NOMO-1 treated with dmso at 0.1 percent for 144 hours (cell line): Measurements from ENCODE around the gene EEF2K.
"Not testable (repeated sequence)": the region's sequence is repeated elsewhere in the genome, so short reads cannot be mapped to it uniquely, and the experiment has no call there.

Experiments
- DNase-seq: peaks from one replicate; lab custom pipeline; 2025; ENCODE audit not compliant: unreplicated experiment; lab: John Stamatoyannopoulos, UW

EEF2K gene

GRCh38 chr16:22189473-22190080 is 16.5 kb upstream of the EEF2K start:
- no peak for DNase-seq

- peak; percentile 100 for DNase-seq
These were observed 15.8 kb upstream of the EEF2K start for GRCh38 chr16:22190081-22190775.

DNA sequence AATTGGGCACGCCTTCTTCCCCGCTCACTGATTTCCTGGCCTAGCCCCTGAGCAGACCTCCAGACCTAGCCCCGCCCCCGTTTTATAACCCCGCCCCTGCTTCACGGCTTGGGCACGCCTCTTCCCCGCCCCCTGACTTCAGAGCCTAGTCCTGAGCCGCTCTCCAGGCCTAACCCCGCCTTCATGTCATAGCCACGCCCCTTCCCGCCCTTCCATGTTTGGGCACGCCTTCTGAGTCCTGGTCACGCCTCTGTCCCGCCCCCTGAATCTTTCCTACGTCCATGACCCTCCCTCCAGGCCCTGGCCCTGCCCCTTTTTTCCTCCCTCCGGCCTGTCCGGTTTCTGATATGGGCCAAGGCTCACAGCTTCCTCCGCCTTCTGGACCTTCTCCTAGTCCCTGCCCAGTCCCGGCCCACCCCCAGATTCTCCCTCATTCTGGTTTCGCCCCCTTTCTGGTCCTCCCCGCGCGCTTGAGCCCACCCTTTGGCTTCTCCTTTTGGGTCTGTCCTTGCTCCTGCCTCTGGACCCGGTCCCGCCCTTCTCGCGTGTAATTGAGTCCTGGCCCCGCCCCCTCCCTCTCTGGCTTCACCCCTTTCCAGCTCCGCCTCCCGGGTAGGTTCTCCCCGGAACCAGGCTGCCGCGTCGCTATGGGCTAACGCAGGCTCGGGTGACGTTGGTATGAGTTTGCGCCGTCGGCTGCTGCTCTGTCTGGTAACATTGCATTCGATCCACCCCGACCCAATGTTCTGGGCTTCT is 15.1 kb upstream of the EEF2K start:
- peak; percentile 100 for DNase-seq

- no peak for DNase-seq
These were observed 14.4 kb upstream of the EEF2K start for GRCh38 chr16:22191532-22192260.

- DNase-seq: peak; percentile 84
These were observed 13.6 kb upstream of the EEF2K start for GRCh38 chr16:22192261-22193062.

DNA sequence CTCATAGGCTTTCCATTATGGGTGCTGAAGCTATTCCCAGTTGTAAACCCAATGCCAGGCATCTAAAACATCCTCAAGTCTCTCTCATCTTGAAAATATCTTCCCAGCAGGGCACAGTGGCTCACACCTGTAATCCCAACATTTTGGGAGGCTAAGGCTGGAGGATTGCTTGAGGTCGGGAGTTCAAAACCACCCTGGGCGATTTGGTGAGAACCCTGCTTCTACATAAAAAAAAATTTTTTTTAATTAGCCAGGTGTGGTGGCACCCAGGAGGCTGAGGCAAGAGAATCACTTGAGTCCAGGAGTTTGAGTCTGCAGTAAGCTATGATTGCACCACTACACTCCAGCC is 13.0 kb upstream of the EEF2K start:
- DNase-seq: no peak

DNA sequence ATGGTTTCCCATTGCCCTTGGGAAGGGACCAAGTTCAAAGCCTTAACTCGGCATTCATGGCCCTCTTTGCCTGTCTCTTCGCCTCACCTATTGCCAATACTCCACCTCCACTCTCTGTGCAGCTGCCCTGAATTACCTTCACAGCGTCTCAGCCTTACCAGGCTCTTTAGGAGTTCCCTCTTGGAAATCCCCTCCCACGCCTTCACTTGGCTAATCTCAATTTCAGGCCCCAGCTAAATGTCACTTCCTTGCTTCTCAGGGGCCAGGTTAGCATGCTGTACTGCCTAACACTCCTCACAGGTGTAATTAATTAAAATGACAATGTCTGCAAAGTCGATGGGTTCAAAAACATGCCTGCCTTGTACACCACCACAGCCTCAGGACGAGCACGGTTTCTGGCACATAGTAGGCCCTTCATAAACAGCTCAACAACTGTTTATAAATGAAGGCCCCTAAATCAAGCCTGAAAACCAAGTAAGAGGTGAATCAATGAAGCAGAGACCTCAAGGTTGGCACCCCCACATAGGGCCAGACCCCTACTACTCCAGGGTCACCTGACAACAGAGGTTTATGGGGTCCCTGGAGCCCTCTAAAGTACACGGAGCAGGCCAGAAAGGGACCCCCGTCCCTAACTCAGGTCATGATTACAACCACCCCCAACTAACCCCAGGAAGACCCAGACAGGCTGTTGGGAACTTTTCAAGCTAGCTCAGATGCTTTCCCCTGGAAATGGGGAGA is 11.2 kb upstream of the EEF2K start:
- no peak for DNase-seq

- DNase-seq: no peak
These were observed 10.7 kb upstream of the EEF2K start for GRCh38 chr16:22195445-22195694.

DNA sequence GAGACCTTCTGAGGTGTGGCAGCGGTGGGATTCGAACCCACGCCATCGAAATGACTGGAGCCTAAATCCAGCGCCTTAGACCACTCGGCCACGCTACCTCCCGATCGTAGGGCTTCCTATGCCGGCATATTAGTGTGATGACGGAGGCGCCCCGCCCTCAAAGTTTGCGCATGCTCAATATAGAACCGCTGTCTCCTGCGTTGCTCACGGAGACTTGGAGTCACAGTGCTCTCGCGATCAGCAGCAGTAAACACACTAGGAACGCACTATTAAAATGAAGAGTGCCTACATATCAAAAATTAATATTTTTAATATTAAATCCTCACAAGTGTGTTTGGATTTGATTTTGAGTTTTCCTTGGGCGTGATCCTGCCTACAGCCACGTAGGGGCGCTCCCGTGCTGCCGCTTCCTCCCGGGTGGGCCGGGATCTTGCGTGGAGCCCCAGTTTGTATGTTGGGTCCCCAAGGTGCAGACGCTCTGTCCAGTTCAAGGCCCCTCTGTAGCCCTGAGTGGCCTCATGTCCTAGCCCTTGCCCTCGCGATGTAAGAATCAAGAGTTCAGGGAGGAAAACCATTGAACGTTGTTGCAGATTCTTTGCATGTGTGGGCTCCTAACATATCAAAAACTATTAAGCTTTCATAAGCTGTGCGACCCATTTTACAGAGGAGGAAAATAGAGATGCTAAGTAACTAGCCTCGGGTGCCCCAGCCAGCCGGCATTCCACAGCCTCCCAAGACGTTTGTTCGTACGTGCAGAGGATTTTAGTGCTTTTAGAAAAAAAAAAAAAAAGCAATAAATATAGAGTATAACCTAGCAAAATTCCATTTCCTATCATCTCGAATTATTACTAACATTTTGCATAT is 10.2 kb upstream of the EEF2K start:
- DNase-seq: peak; percentile 83

DNA sequence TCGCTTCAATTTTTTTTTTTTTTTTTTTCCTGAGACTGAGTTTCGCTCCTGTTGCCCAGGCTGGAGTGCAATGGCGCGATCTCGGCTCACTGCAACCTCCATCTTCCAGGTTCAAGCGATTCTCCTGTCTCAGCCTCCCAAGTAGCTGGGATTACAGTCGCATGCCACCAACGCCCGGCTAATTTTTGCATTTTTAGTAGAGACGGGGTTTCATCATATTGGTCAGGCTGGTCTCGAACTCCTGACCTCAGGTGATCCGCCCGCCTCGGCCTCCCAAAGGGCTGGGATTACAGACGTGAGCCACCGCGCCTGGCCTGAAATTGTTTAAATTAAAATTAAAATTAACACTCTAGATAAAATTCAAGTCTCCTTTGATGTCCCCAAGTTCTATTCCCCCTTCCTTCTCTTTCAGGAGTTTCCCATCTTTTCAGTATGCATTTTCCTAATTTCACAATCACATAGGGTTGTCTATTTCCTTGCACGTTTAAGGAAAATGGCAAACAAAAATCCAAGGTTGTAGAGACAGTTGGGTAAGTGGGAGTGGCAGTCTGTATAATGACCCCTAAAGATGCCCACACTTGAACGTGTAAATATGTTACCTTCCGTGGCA is 9.4 kb upstream of the EEF2K start:
- not testable (repeated sequence) for DNase-seq

DNA sequence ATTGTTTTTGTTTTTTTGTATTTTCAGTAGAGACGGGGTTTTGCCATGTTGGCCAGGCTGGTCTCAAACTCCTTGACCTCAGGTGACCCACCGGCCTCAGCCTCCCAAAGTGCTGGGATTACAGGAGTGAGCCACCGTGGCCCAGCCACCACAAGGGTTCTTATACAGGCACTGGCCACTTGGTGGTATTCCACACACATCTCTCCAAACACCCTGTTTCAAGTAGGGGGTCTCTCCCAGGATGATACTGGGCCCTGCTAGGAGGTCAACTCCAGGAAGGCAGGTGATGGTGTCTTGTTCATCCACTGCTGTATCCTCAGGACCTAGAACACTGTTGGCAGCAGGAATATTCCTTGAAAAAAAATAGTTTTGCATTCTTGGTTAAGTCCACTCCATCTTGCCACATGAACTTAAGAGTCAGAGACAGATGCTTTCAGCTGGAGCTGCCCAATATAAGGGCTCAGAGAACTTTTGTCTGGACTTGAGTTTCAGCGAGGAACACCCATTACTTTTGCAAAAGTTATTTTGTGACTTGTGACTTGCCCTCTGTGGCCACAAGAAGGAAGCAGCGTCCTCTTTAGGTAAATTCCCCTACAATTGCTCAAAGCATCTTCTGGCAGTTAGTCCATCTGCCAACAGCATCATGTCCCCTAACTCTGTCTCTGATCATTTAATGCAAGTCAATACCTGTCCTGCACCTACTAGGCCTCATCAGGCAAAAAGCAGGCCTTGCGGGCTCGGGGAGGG is 7.4 kb upstream of the EEF2K start:
- DNase-seq: no peak

DNA sequence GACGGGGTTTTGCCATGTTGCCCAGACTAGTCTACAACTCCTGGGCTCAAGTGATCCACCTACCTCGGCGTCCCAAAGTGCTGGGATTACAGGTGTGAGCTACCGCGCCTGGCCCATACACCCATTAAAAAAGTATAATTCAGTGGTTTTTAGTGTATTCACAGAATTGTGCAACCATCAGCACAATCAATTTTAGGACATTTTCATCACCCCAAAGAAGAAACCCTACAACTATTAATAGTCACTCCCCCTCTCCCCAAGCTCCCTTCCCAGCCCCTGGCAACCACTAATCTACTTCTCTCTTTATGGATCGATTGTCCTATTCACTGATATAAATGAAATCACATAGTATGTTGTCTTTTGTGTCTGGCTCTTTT is 3.8 kb upstream of the EEF2K start:
- DNase-seq: no peak

GRCh38 chr16:22203091-22203490 is 3.0 kb upstream of the EEF2K start:
- DNase-seq: no peak

DNA sequence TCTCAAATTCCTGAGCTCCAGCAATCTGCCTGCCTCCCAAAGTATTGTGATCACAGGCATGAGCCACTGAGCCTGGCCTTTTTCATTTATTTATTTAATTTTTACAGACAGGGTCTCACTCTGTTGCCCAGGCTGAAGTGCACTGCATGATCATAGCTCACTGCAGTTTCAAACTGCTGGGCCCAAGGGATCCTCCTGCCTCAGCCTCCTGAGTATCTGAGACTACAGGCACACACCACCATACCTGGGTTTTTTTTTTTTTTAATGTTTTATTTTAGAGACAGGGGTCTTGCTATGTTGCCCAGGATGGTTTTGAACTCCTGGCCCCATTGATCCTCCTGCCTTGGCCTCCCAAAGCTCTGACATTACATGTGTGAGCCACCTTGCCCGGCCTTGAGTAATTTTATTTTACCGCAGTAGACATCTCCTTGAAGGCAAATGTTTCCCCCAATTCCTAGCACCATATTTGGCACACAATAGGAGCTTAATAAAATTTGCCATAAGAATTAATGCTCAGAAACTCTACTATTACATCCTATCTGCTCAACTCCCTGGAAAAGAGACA is 1.9 kb upstream of the EEF2K start:
- DNase-seq: no peak

GRCh38 chr16:22205577-22206012 is 483 bp upstream of the EEF2K start:
- DNase-seq: no peak

DNA sequence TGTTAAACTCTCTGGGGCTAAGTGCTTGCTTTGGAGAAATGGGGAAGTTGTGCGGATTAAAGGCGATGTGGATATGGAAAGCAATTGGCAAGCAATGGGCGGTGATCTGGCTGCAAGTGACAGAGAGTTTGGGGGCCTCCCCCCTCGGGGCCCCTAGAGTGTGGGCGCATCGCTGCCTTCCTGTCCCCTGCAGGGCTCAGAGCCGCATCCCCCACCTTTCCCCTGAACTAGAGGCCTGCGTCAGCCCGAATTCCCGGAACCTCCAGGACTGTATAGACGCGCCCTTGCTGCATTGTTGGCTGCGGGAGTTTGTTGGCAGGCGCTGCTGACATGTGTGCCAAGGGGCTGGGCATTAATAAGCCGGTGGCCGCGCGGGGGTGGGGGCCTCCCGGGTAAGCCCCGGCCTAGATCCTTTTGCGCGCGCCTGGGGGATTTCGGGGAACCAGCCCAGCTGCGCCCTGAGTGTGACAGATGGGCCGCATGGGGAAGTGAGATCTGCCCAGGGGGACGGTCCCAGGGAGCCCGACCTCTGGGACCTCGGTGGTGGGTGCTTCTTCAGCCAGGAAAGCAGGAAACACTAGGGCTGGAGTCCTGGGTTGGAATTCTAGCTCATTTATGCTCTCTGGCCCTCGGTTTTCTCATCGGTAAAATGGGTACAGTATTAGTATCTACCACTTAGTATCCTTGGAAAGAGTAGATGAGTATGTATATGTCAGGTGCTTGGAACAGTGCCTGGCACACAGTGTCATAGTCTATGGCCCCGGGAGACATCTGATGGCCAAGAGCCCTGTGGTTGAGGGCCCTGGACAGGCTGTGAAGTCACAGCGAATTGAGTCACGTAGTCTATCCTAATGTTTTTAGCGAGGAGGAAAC is 1.0 kb downstream of the EEF2K start:
- DNase-seq: peak; percentile 46

GRCh38 chr16:22207715-22208360 is 1.8 kb downstream of the EEF2K start:
- no peak for DNase-seq
